Measurements from ENCODE around the gene PKHD1.

DNA sequence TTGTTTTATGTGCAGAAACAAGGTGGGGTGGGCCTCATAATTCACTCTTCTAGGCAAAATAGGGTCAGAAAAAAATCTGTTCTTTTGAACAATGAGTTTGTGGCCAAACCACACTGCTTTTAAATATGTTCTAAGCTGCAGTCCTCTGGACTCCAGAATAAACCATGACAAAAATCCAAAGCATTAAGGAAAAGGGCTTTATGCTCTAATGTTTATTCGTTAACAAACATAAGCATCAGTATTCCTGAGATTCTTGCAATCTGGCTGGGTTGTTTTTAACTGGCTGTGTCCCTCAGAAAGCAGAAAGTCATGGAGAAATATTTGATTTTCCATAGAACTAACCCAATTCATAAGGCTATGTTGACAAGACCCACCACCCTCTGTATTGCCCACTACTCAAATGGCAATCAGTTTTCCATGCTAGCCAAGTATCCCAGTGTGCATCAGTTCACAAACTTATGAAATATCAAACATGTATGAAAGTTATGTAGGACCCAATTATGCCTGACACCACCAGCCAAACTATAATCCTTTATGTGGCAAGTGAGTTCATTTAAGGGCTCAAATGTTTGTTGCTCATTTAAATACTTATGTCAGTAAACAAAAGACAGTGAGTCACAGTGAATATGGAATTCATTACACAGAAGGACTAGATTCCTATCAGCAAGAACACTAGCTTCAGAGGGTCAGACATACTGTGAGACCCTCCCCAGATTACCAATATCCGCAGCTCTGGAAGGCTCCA, 45.1 kb downstream of the PKHD1 start:
- TF ChIP-seq POLR2A (IDR thresholded peaks at IDR 0.05), result no peak
- TF ChIP-seq, protein P1, sequence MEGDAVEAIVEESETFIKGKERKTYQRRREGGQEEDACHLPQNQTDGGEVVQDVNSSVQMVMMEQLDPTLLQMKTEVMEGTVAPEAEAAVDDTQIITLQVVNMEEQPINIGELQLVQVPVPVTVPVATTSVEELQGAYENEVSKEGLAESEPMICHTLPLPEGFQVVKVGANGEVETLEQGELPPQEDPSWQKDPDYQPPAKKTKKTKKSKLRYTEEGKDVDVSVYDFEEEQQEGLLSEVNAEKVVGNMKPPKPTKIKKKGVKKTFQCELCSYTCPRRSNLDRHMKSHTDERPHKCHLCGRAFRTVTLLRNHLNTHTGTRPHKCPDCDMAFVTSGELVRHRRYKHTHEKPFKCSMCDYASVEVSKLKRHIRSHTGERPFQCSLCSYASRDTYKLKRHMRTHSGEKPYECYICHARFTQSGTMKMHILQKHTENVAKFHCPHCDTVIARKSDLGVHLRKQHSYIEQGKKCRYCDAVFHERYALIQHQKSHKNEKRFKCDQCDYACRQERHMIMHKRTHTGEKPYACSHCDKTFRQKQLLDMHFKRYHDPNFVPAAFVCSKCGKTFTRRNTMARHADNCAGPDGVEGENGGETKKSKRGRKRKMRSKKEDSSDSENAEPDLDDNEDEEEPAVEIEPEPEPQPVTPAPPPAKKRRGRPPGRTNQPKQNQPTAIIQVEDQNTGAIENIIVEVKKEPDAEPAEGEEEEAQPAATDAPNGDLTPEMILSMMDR (IDR thresholded peaks at IDR 0.05), result no peak

All from heart left ventricle (tissue), 13 donors.